HepG2 (cell line): ENCODE measurements around the gene SLC25A25. TPM values are rescaled to one million over a fixed set of nuclear protein-coding genes. Genes with fewer than 3 reads are reported as not detected.
A peak's percentile ranks its signal among the peaks of the same experiment; 100 is the strongest.

Source experiments
- ARID5B ChIP-seq: IDR thresholded peaks from 2 replicates; pipeline ENCODE4 v1.4.0; 2020; ENCODE audit warnings: mild to moderate bottlenecking, missing genetic modification reagents
- BATF2 ChIP-seq: sonication (generic); formaldehyde crosslinking; IDR thresholded peaks from 2 replicates; pipeline ENCODE4 v1.8.0; 2022; ENCODE audit warnings: mild to moderate bottlenecking, missing genetic modification reagents, moderate library complexity
- CBX2 ChIP-seq, 2 experiments: fragments of 200-600 bp in 1 of 2; sonication (generic); formaldehyde crosslinking in 1 of 2; IDR thresholded peaks; 2 replicates each; pipeline versions ENCODE4 v1.7.0 to v1.8.1; 2018 to 2022; ENCODE audit warnings: low read depth in 2 of 2, low read length in 1 of 2, mild to moderate bottlenecking in 1 of 2, missing genetic modification reagents in 1 of 2
- GPN1 ChIP-seq: sonication (generic); formaldehyde crosslinking; IDR thresholded peaks from 2 replicates; pipeline ENCODE4 v1.5.1; 2020; ENCODE audit warnings: missing genetic modification reagents, borderline replicate concordance
- HDAC6 ChIP-seq: fragments of 200-600 bp; sonication (generic); IDR thresholded peaks from 2 replicates; pipeline ENCODE4 v1.7.0; 2017; ENCODE audit warnings: mild to moderate bottlenecking, antibody characterized with exemption, low read length, low read depth
- HOXA9 ChIP-seq: sonication (generic); formaldehyde crosslinking; IDR thresholded peaks from 2 replicates; pipeline ENCODE4 v1.8.1; 2022; ENCODE audit warnings: missing genetic modification reagents, mild to moderate bottlenecking, moderate library complexity, borderline replicate concordance
- LCORL ChIP-seq, 2 experiments: fragments of 450-650 bp in 1 of 2; sonication (generic) in 1 of 2; formaldehyde crosslinking in 1 of 2; IDR thresholded peaks; 2 replicates each; pipeline versions ENCODE4 v1.5.0 to v1.6.1; 2017 to 2020; ENCODE audit warnings: antibody characterized with exemption in 1 of 2, missing genetic modification reagents in 1 of 2
- MEIS1 ChIP-seq: sonication (generic); formaldehyde crosslinking; IDR thresholded peaks from 2 replicates; pipeline ENCODE4 v1.9.0; 2021; ENCODE audit warnings: mild to moderate bottlenecking, missing genetic modification reagents, moderate library complexity, borderline replicate concordance
- NCOR1 ChIP-seq: fragments of 200-600 bp; sonication (generic); IDR thresholded peaks from 2 replicates; pipeline ENCODE4 v1.7.0; 2017; ENCODE audit warnings: antibody characterized with exemption, low read length, borderline replicate concordance
- NR2F6 ChIP-seq, 2 experiments: IDR thresholded peaks; 2 replicates each; pipeline ENCODE4 v1.6.1; 2016; ENCODE audit warnings: antibody characterized with exemption in 1 of 2, mild to moderate bottlenecking in 1 of 2
- PBX2 ChIP-seq: IDR thresholded peaks from 2 replicates; pipeline ENCODE4 v1.6.1; 2016; ENCODE audit warnings: control low read depth
- TAF1 ChIP-seq: sonication (generic); formaldehyde crosslinking; IDR thresholded peaks from 2 replicates; pipeline ENCODE4 v1.4.0; 2020; ENCODE audit warnings: missing genetic modification reagents
- THRA ChIP-seq: sonication (generic); formaldehyde crosslinking; IDR thresholded peaks from 2 replicates; pipeline ENCODE4 v1.4.0; 2020; ENCODE audit warnings: missing genetic modification reagents, borderline replicate concordance
- ZBTB2 ChIP-seq: sonication (generic); formaldehyde crosslinking; IDR thresholded peaks from 2 replicates; pipeline ENCODE4 v1.8.0; 2022; ENCODE audit warnings: low read depth, missing genetic modification reagents
- ZFP1 ChIP-seq: IDR thresholded peaks from 2 replicates; pipeline ENCODE4 v1.6.1; 2016
- ZFP36L2 ChIP-seq: sonication (generic); formaldehyde crosslinking; IDR thresholded peaks from 2 replicates; pipeline ENCODE4 v1.4.0; 2020; ENCODE audit warnings: missing genetic modification reagents
- ZNF143 ChIP-seq: sonication (generic); formaldehyde crosslinking; IDR thresholded peaks from 2 replicates; pipeline ENCODE4 v1.4.0; 2020; ENCODE audit warnings: missing genetic modification reagents
- ZNF282 ChIP-seq: fragments of 450-650 bp; IDR thresholded peaks from 2 replicates; pipeline ENCODE4 v1.6.1; 2018; ENCODE audit not compliant: partially characterized antibody
- ZNF543 ChIP-seq: sonication (generic); formaldehyde crosslinking; IDR thresholded peaks from 2 replicates; pipeline ENCODE4 v1.4.0; 2020; ENCODE audit warnings: mild to moderate bottlenecking, missing genetic modification reagents
- ZNF7 ChIP-seq: IDR thresholded peaks from 2 replicates; pipeline ENCODE4 v1.6.1; 2016; ENCODE audit warnings: missing biosample characterization, missing genetic modification reagents
- ZNF782 ChIP-seq: sonication (generic); formaldehyde crosslinking; IDR thresholded peaks from 2 replicates; pipeline ENCODE4 v1.4.0; 2020; ENCODE audit warnings: missing genetic modification reagents, mild to moderate bottlenecking, borderline replicate concordance
- ZNF792 ChIP-seq: IDR thresholded peaks from 2 replicates; pipeline ENCODE4 v1.6.1; 2016
- polyA plus RNA-seq, 8 experiments: library from polyadenylated mRNA; depleted of rRNA in 3 of 8; stranded (reverse) in 7 of 8; unstranded in 1 of 8; fragments of >200 nt; fragmentation: Illumina TruSeq in 4 of 8; extraction: Trizol in 4 of 8; gene quantifications; 2 replicates each; pipeline versions ENCODE4 v1.2.1 to v1.2.3, GENCODE V29; 2011 to 2016; ENCODE audit warnings: low read depth in 4 of 8, missing spikeins in 1 of 8, mixed read lengths in 1 of 8; ENCODE audit not compliant: insufficient read depth in 1 of 8
- total RNA-seq, 5 experiments: library from RNA; depleted of rRNA; stranded (reverse); fragments of >200 nt; fragmentation: Illumina TruSeq; extraction: Trizol; gene quantifications; 2 replicates each; pipeline ENCODE4 v1.2.3, GENCODE V29; 2016; ENCODE audit warnings: low read depth in 1 of 5

The SLC25A25 gene
- total and polyA plus RNA-seq, 2 of the 13 experiments (the other 11 are each of a cell fraction or from before 2014, with no cell fraction given) = 10.5 to 24.8 TPM

- no peak for TF ChIP-seq HOXA9
- no peak for TF ChIP-seq LCORL (IDR thresholded peaks at IDR 0.05)
- peak; percentile 84; the same call in 1 of the 2 replicates for TF ChIP-seq LCORL (CRISPR knock-in tag; IDR thresholded peaks at IDR 0.05)
- TF ChIP-seq ZNF782 (CRISPR knock-in tag) = no peak
- no peak for TF ChIP-seq ZFP1 (CRISPR knock-in tag)
- TF ChIP-seq BATF2 (CRISPR knock-in tag) = no peak
- no peak for TF ChIP-seq ZNF792
- no peak for TF ChIP-seq HDAC6
- no peak for TF ChIP-seq NCOR1
- TF ChIP-seq PBX2 (CRISPR knock-in tag) = no peak
- 0 out of 2 replicates have a peak, but pooled peaks have one; percentile 8 for TF ChIP-seq ARID5B (CRISPR knock-in tag)
- no peak for TF ChIP-seq ZFP36L2 (CRISPR knock-in tag)
- TF ChIP-seq THRA = peak; percentile 29; the same call in 1 of the 2 replicates
- peak; percentile 31; the same call in 1 of the 2 replicates for TF ChIP-seq ZNF143 (CRISPR knock-in tag)
- TF ChIP-seq ZNF7 (CRISPR knock-in tag) = no peak
- no peak for TF ChIP-seq ZNF282
- no peak for TF ChIP-seq CBX2 (IDR thresholded peaks at IDR 0.05; ENCODE audit: low read depth, low read length)
- TF ChIP-seq CBX2 (CRISPR knock-in tag; IDR thresholded peaks at IDR 0.05; ENCODE audit: low read depth) = no peak
- TF ChIP-seq MEIS1 (CRISPR knock-in tag) = no peak
- TF ChIP-seq ZNF543 (CRISPR knock-in tag) = no peak
- TF ChIP-seq ZBTB2 (CRISPR knock-in tag) = no peak
- TF ChIP-seq NR2F6 (IDR thresholded peaks at IDR 0.05) = no peak
- 0 out of 2 replicates have a peak, but pooled peaks have one; percentile 19 for TF ChIP-seq NR2F6 (CRISPR knock-in tag; IDR thresholded peaks at IDR 0.05)
- no peak for TF ChIP-seq GPN1 (CRISPR knock-in tag)
- no peak for TF ChIP-seq TAF1
Measured at GRCh38 chr9:128094950-128095544, 27.0 kb downstream of the SLC25A25 start (continued).
